ENCODE measurements around the gene FEN1.

The FEN1 gene

GRCh38 chr11:61775606-61776554, 16.8 kb upstream of the FEN1 start:
- no peak for DNase-seq (ENCODE audit: low read depth in 2 of 2)

GRCh38 chr11:61776561-61777075, 16.1 kb upstream of the FEN1 start:
- DNase-seq (ENCODE audit: low read depth in 2 of 2): peak in 1 of 2 experiments; percentile 18

- DNase-seq (ENCODE audit: low read depth in 2 of 2): no peak
Measured at GRCh38 chr11:61777234-61778090, 15.2 kb upstream of the FEN1 start.

GRCh38 chr11:61778357-61778886, 14.3 kb upstream of the FEN1 start:
- no peak for DNase-seq (ENCODE audit: low read depth in 2 of 2)

GRCh38 chr11:61778920-61779650, 13.6 kb upstream of the FEN1 start:
- no peak for DNase-seq (ENCODE audit: low read depth in 2 of 2)

GRCh38 chr11:61779666-61780525, 12.8 kb upstream of the FEN1 start:
- no peak for DNase-seq (ENCODE audit: low read depth in 2 of 2)

GRCh38 chr11:61780581-61781162, 12.0 kb upstream of the FEN1 start:
- no peak for DNase-seq (ENCODE audit: low read depth in 2 of 2)

- DNase-seq (ENCODE audit: low read depth in 2 of 2): no peak
Measured at GRCh38 chr11:61781585-61781984, 11.1 kb upstream of the FEN1 start.

GRCh38 chr11:61782299-61782698, 10.4 kb upstream of the FEN1 start:
- DNase-seq (ENCODE audit: low read depth in 2 of 2): no peak

- DNase-seq (ENCODE audit: low read depth in 2 of 2): no peak
Measured at GRCh38 chr11:61782841-61783240, 9.9 kb upstream of the FEN1 start.

GRCh38 chr11:61783717-61784505, 8.8 kb upstream of the FEN1 start:
- no peak for DNase-seq (ENCODE audit: low read depth in 2 of 2)

GRCh38 chr11:61784506-61784805, 8.3 kb upstream of the FEN1 start:
- DNase-seq (ENCODE audit: low read depth in 2 of 2): no peak

GRCh38 chr11:61785837-61786402, 6.8 kb upstream of the FEN1 start:
- no peak for DNase-seq (ENCODE audit: low read depth in 2 of 2)

- peak; percentile 7 to 12 for DNase-seq (ENCODE audit: low read depth in 2 of 2)
Measured at GRCh38 chr11:61787928-61788491, 4.7 kb upstream of the FEN1 start.

- peak; percentile 68 to 69 for DNase-seq (ENCODE audit: low read depth in 2 of 2)
Measured at GRCh38 chr11:61791737-61792309, 888 bp upstream of the FEN1 start.

GRCh38 chr11:61793083-61793828, 545 bp downstream of the FEN1 start:
- no peak for DNase-seq (ENCODE audit: low read depth in 2 of 2)

- no peak for DNase-seq (ENCODE audit: low read depth in 2 of 2)
Measured at GRCh38 chr11:61793829-61794204, 1.1 kb downstream of the FEN1 start.

GRCh38 chr11:61794579-61794978, 1.9 kb downstream of the FEN1 start:
- no peak for DNase-seq (ENCODE audit: low read depth in 2 of 2)
